Fibroblast of lung (primary cell): ENCODE measurements around the gene ATP9B. TPM values are rescaled to one million over a fixed set of nuclear protein-coding genes. Genes with fewer than 3 reads are reported as not detected.

Source experiments
- DNase-seq, 2 donors: peaks; one replicate each; pipeline versions ENCODE4 v3.0.0 to v3.0.0-alpha.2; 2010; ENCODE audit warnings: low read depth in 2 of 2
- H2AFZ ChIP-seq: 2 replicates; pipeline ENCODE4 v1.5.1; 2012; ENCODE audit warnings: low read length, control low read depth, inconsistent platforms
- H3K27ac ChIP-seq: 2 replicates; pipeline ENCODE4 v1.5.1; 2011; ENCODE audit warnings: low read length, control low read depth; ENCODE audit not compliant: insufficient read depth
- H3K27me3 ChIP-seq: 2 replicates; pipeline ENCODE4 v1.5.1; 2011; ENCODE audit warnings: mild to moderate bottlenecking, low read length; ENCODE audit not compliant: control insufficient read depth, insufficient read depth
- H3K36me3 ChIP-seq: 2 replicates; pipeline ENCODE4 v1.5.1; 2011; ENCODE audit warnings: low read length; ENCODE audit not compliant: control insufficient read depth, insufficient read depth
- H3K4me1 ChIP-seq: 2 replicates; pipeline ENCODE4 v1.5.1; 2011; ENCODE audit warnings: low read length; ENCODE audit not compliant: control insufficient read depth, insufficient read depth; ENCODE audit errors: extremely low read depth
- H3K4me2 ChIP-seq: 2 replicates; pipeline ENCODE4 v1.5.1; 2011; ENCODE audit warnings: low read length, control low read depth; ENCODE audit not compliant: insufficient read depth; ENCODE audit errors: extremely low read depth
- H3K4me3 ChIP-seq, 4 experiments: fragments of 200-600 bp in 1 of 4; sonication (generic) in 1 of 4; replicated peaks in 1 of 4; 2 replicates each; pipeline ENCODE4 v1.5.1; 2011 to 2016; ENCODE audit warnings: low read length in 4 of 4, low read depth in 3 of 4, mild to moderate bottlenecking in 3 of 4, control low read depth in 2 of 4, inconsistent platforms in 1 of 4, mixed read lengths in 1 of 4; ENCODE audit not compliant: insufficient read depth in 1 of 4; ENCODE audit errors: control extremely low read depth in 1 of 4
- H3K79me2 ChIP-seq: 2 replicates; pipeline ENCODE4 v1.5.1; 2012; ENCODE audit warnings: mild to moderate bottlenecking, low read length, inconsistent platforms; ENCODE audit not compliant: control insufficient read depth, insufficient read depth
- H3K9ac ChIP-seq: 2 replicates; pipeline ENCODE4 v1.5.1; 2011; ENCODE audit warnings: mild to moderate bottlenecking, low read length, control low read depth; ENCODE audit not compliant: insufficient read depth
- H3K9me3 ChIP-seq: 2 replicates; pipeline ENCODE4 v1.5.1; 2012; ENCODE audit warnings: low read depth, low read length; ENCODE audit not compliant: control insufficient read depth, insufficient read depth
- H4K20me1 ChIP-seq: 2 replicates; pipeline ENCODE4 v1.5.1; 2011; ENCODE audit warnings: low read length; ENCODE audit not compliant: control insufficient read depth, insufficient read depth; ENCODE audit errors: extremely low read depth
- EZH2 ChIP-seq: IDR thresholded peaks from 2 replicates; pipeline ENCODE4 v1.5.1; 2012; ENCODE audit warnings: low read length, control low read depth, mild to moderate bottlenecking; ENCODE audit errors: missing control alignments
- polyA plus RNA-seq, 2 donors: library from polyadenylated mRNA; depleted of rRNA in 1 of 2; stranded (reverse) in 1 of 2; unstranded in 1 of 2; fragments of >200 nt; gene quantifications; 2 replicates each; pipeline ENCODE4 v1.2.1, GENCODE V29; 2011 to 2012; ENCODE audit warnings: missing spikeins in 1 of 2
- total RNA-seq: library from RNA; depleted of rRNA; stranded (reverse); fragments of >200 nt; gene quantifications from 2 replicates; pipeline ENCODE4 v1.2.1, GENCODE V29; 2014
- TF ChIP-seq, protein P1 (sequence below), 2 donors: IDR thresholded peaks in 1 of 2; conservative IDR thresholded peaks in 1 of 2; 1 replicate in 1 of 2; 2 replicates in 1 of 2; pipeline ENCODE4 v1.5.1; 2011 to 2012; ENCODE audit warnings: low read length in 2 of 2, control low read depth in 1 of 2, inconsistent platforms in 1 of 2, low read depth in 1 of 2, mild to moderate bottlenecking in 1 of 2

ATP9B gene
- total and polyA plus RNA-seq, 2 donors (not counting 1 experiment from before 2014, with no cell fraction given): 11.2 to 27.7 TPM

DNA sequence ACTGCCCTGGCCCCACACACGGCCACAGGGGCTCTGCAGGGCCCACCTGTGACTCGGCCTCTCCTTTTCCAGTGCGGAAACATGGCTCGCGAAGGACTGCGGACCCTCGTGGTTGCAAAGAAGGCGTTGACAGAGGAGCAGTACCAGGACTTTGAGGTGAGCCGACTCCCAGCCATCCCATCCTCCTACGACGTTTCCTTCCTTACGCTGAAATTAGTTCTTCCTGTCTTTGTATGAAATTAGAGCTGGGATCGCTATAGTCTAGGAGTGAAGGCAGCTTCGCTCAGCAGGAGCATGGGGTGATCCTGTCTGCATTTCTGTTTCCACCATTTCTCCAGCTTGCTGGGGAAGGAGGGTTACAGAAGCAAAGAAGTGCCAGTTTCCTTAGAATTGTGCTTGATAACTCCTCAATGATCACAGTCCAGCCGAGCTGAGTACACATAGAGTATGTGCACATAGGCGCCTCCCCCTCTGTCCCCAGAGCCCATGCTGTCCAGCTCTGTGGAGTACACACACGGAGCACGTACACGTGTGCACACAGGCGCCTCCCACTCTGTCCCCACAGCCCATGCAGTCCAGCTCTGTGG lies 267.5 kb downstream of the ATP9B start:
- Histone ChIP-seq H3K4me2 (no peak overlapping the region), H3K79me2 (no peaks in the 10 kb centered on the region), H2AFZ (no peak overlapping the region), H3K4me3 (no peak overlapping the region), H3K4me1 (no peaks in the 10 kb centered on the region), H3K9ac (no peak overlapping the region), H3K27ac (no peak overlapping the region), H3K27me3 (no peaks in the 10 kb centered on the region), H3K9me3 (no peaks in the 10 kb centered on the region), H4K20me1 (no peaks in the 10 kb centered on the region), H3K36me3 (peaks cover 1% of the 10 kb centered on the region)
- DNase-seq: no peak
- TF ChIP-seq, protein P1, sequence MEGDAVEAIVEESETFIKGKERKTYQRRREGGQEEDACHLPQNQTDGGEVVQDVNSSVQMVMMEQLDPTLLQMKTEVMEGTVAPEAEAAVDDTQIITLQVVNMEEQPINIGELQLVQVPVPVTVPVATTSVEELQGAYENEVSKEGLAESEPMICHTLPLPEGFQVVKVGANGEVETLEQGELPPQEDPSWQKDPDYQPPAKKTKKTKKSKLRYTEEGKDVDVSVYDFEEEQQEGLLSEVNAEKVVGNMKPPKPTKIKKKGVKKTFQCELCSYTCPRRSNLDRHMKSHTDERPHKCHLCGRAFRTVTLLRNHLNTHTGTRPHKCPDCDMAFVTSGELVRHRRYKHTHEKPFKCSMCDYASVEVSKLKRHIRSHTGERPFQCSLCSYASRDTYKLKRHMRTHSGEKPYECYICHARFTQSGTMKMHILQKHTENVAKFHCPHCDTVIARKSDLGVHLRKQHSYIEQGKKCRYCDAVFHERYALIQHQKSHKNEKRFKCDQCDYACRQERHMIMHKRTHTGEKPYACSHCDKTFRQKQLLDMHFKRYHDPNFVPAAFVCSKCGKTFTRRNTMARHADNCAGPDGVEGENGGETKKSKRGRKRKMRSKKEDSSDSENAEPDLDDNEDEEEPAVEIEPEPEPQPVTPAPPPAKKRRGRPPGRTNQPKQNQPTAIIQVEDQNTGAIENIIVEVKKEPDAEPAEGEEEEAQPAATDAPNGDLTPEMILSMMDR (conservative IDR thresholded peaks at IDR 0.05 in 1 of 2, IDR thresholded peaks at IDR 0.05 in 1 of 2; ENCODE audit: low read depth in 1 of 2, low read length in 2 of 2): no peak
- no peak for TF ChIP-seq EZH2

DNA sequence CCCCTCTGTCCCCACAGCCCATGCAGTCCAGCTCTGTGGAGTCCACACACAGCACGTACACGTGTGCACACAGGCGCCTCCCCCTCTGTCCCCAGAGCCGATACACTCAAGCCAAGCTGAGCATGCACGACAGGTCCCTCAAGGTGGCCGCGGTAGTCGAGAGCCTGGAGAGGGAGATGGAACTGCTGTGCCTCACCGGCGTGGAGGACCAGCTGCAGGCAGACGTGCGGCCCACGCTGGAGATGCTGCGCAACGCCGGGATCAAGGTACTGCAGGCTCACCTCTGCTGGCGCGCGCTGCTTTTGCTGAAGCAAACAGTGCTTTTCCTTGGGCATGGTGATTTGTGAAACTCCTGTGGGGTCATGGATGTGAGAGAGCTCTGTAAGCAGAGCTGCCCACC lies 268.0 kb downstream of the ATP9B start:
- Histone ChIP-seq H3K4me2 (no peak overlapping the region), H3K9me3 (no peaks in the 10 kb centered on the region), H3K9ac (no peak overlapping the region), H2AFZ (no peak overlapping the region), H3K4me3 (no peak overlapping the region), H3K79me2 (no peaks in the 10 kb centered on the region), H3K27ac (no peak overlapping the region), H3K4me1 (no peaks in the 10 kb centered on the region), H3K36me3 (peaks cover 1% of the 10 kb centered on the region), H3K27me3 (no peaks in the 10 kb centered on the region), H4K20me1 (no peaks in the 10 kb centered on the region)
- TF ChIP-seq EZH2: no peak
- TF ChIP-seq, protein P1 (conservative IDR thresholded peaks at IDR 0.05 in 1 of 2, IDR thresholded peaks at IDR 0.05 in 1 of 2; ENCODE audit: low read depth in 1 of 2, low read length in 2 of 2): no peak
- no peak for DNase-seq

DNA sequence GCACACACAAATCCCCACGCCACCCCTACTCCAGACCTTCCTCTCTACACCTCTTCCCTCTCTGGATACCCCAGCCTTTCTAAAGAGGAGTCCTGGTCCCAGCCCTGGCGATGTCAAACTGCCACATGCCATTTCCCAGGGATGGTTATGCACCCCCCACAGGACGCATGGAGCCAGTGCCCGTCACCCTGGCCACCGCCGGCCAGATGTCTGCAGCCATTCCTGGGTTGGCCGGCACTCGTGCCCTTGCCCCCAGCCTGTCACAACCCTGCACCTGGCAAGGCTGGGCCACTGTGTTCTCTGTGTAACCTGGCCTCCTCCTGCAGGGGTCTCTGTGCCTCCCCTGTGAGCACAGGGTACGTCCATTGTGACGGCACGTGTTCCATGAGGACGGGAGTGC lies 268.4 kb downstream of the ATP9B start:
- Histone ChIP-seq H4K20me1 (no peaks in the 10 kb centered on the region), H3K27me3 (no peaks in the 10 kb centered on the region), H2AFZ (no peak overlapping the region), H3K4me1 (no peaks in the 10 kb centered on the region), H3K4me2 (no peak overlapping the region), H3K9me3 (no peaks in the 10 kb centered on the region), H3K4me3 (no peak overlapping the region), H3K79me2 (no peaks in the 10 kb centered on the region), H3K9ac (no peak overlapping the region), H3K27ac (no peak overlapping the region), H3K36me3 (peaks cover 1% of the 10 kb centered on the region)
- TF ChIP-seq EZH2: no peak
- TF ChIP-seq, protein P1 (conservative IDR thresholded peaks at IDR 0.05 in 1 of 2, IDR thresholded peaks at IDR 0.05 in 1 of 2; ENCODE audit: low read depth in 1 of 2, low read length in 2 of 2): no peak
- DNase-seq: no peak
